CD14-positive monocyte (primary cell): ENCODE measurements around the gene CD24. TPM values are rescaled to one million over a fixed set of nuclear protein-coding genes. Genes with fewer than 3 reads are reported as not detected.
A peak's percentile ranks its signal among the peaks of the same experiment; 100 is the strongest.

Source experiments
- DNase-seq, 3 donors: peaks; one replicate each; pipeline ENCODE4 v3.0.0-alpha.2; 2011 to 2022
- H2AFZ ChIP-seq: 2 replicates; pipeline ENCODE4 v1.6.0; 2012; ENCODE audit warnings: mild to moderate bottlenecking, low read depth, low read length, inconsistent platforms; ENCODE audit not compliant: insufficient read depth, poor library complexity, severe bottlenecking
- H3K27ac ChIP-seq, 2 donors: 1 replicate in 1 of 2; 2 replicates in 1 of 2; pipeline ENCODE4 v1.5.1; 2012 to 2013; ENCODE audit warnings: low read length in 2 of 2, control low read depth in 1 of 2, inconsistent platforms in 1 of 2, low read depth in 1 of 2, mild to moderate bottlenecking in 1 of 2
- H3K27me3 ChIP-seq, 2 donors: one replicate each; pipeline versions ENCODE4 v1.6.0 to v1.6.1; 2011 to 2013; ENCODE audit warnings: low read length in 2 of 2; ENCODE audit not compliant: control insufficient read depth in 2 of 2, insufficient read depth in 2 of 2
- H3K36me3 ChIP-seq, 2 donors: replicated peaks in 1 of 2; 1 replicate in 1 of 2; 2 replicates in 1 of 2; pipeline versions ENCODE4 v1.5.1 to v1.6.1; 2012 to 2013; ENCODE audit warnings: low read length in 2 of 2, control low read depth in 1 of 2, inconsistent platforms in 1 of 2, mild to moderate bottlenecking in 1 of 2; ENCODE audit not compliant: insufficient read depth in 2 of 2, control insufficient read depth in 1 of 2
- H3K4me1 ChIP-seq, 2 donors: 1 replicate in 1 of 2; 2 replicates in 1 of 2; pipeline versions ENCODE4 v1.5.1 to v1.6.1; 2012 to 2013; ENCODE audit warnings: low read length in 2 of 2, control low read depth in 1 of 2, inconsistent platforms in 1 of 2, mild to moderate bottlenecking in 1 of 2, moderate library complexity in 1 of 2; ENCODE audit not compliant: insufficient read depth in 2 of 2, control insufficient read depth in 1 of 2
- H3K4me2 ChIP-seq: replicated peaks from 2 replicates; pipeline ENCODE3; 2012; ENCODE audit warnings: low read length, moderate library complexity, mild to moderate bottlenecking; ENCODE audit not compliant: poor library complexity, severe bottlenecking; ENCODE audit errors: extremely low read depth
- H3K4me3 ChIP-seq, 3 experiments: fragments of 200-600 bp in 1 of 3; sonication (generic) in 1 of 3; replicated peaks in 1 of 3; 1 replicate in 2 of 3; 2 replicates in 1 of 3; pipeline ENCODE4 v1.5.1; 2011 to 2013; ENCODE audit warnings: low read length in 3 of 3, mild to moderate bottlenecking in 3 of 3, control low read depth in 2 of 3, low read depth in 2 of 3, inconsistent platforms in 1 of 3, moderate library complexity in 1 of 3
- H3K79me2 ChIP-seq: 2 replicates; pipeline ENCODE4 v1.6.0; 2012; ENCODE audit warnings: mild to moderate bottlenecking, control low read depth, inconsistent platforms, low read length, moderate library complexity; ENCODE audit not compliant: insufficient read depth
- H3K9ac ChIP-seq: 2 replicates; pipeline ENCODE4 v1.6.0; 2017; ENCODE audit warnings: low read length, mild to moderate bottlenecking; ENCODE audit not compliant: insufficient read depth, poor library complexity, severe bottlenecking
- H3K9me3 ChIP-seq, 2 donors: replicated peaks in 1 of 2; 1 replicate in 1 of 2; 2 replicates in 1 of 2; pipeline versions ENCODE4 v1.5.1 to v1.6.1; 2012 to 2013; ENCODE audit warnings: low read length in 2 of 2, control low read depth in 1 of 2; ENCODE audit not compliant: control insufficient read depth in 1 of 2, insufficient read depth in 1 of 2
- H4K20me1 ChIP-seq: 2 replicates; pipeline ENCODE4 v1.6.0; 2012; ENCODE audit warnings: mild to moderate bottlenecking, low read length, control low read depth, moderate library complexity; ENCODE audit not compliant: insufficient read depth
- H3K27ac Mint-ChIP-seq, 7 donors: one replicate each; pipeline ENCODE4 v1.8.0; 2020; ENCODE audit warnings: mild to moderate bottlenecking in 7 of 7, mixed read lengths in 7 of 7, moderate library complexity in 6 of 7, inconsistent platforms in 2 of 7
- H3K27me3 Mint-ChIP-seq, 3 donors: one replicate each; pipeline ENCODE4 v1.8.0; 2021 to 2022; ENCODE audit warnings: low read depth in 3 of 3, mild to moderate bottlenecking in 3 of 3, mixed read lengths in 3 of 3, moderate library complexity in 3 of 3, inconsistent platforms in 1 of 3
- H3K36me3 Mint-ChIP-seq, 2 donors: one replicate each; pipeline ENCODE4 v1.8.0; 2020; ENCODE audit warnings: mixed read lengths in 2 of 2, inconsistent platforms in 1 of 2, mild to moderate bottlenecking in 1 of 2
- H3K4me1 Mint-ChIP-seq: one replicate; pipeline ENCODE4 v1.8.0; 2020; ENCODE audit warnings: mild to moderate bottlenecking, mixed read lengths
- H3K4me3 Mint-ChIP-seq, 2 donors: one replicate each; pipeline ENCODE4 v1.8.0; 2020; ENCODE audit warnings: mild to moderate bottlenecking in 2 of 2, mixed read lengths in 2 of 2, moderate library complexity in 1 of 2
- H3K9me3 Mint-ChIP-seq, 7 donors: one replicate each; pipeline ENCODE4 v1.8.0; 2020 to 2022; ENCODE audit warnings: mixed read lengths in 7 of 7, mild to moderate bottlenecking in 6 of 7, moderate library complexity in 6 of 7, inconsistent platforms in 2 of 7
- WGBS: methylation state at CpG from one replicate; pipeline ENCODE4 v1.1.5; 2013; ENCODE audit warnings: missing lambda C conversion rate; ENCODE audit not compliant: insufficient coverage; 5-methylcytosine and 5-hydroxymethylcytosine counted together
- intact Hi-C, 2 donors: fragments of 100-400 bp; cut with micrococcal nuclease; formaldehyde crosslinking; loops; one replicate each; pipeline versions ENCODE4 v1.15.0 to v1.15.1; 2023
- polyA plus RNA-seq, 3 donors: library from polyadenylated mRNA; depleted of rRNA in 1 of 3; unstranded in 2 of 3; stranded (reverse) in 1 of 3; fragments of 300-500 nt in 2 of 3; fragments of >200 nt in 1 of 3; fragmentation: Illumina TruSeq in 2 of 3; gene quantifications; 1 replicate in 2 of 3; 2 replicates in 1 of 3; pipeline ENCODE4 v1.2.3, GENCODE V29; 2012 to 2021
- TF ChIP-seq, protein P1 (sequence below): fragments of 200-600 bp; IDR thresholded peaks from one replicate; pipeline ENCODE4 v1.8.0; 2022; ENCODE audit warnings: antibody characterized with exemption, mild to moderate bottlenecking

Gene CD24
- polyA plus RNA-seq, 3 donors = 0.05 to 0.46 (median 0.29) TPM

DNA sequence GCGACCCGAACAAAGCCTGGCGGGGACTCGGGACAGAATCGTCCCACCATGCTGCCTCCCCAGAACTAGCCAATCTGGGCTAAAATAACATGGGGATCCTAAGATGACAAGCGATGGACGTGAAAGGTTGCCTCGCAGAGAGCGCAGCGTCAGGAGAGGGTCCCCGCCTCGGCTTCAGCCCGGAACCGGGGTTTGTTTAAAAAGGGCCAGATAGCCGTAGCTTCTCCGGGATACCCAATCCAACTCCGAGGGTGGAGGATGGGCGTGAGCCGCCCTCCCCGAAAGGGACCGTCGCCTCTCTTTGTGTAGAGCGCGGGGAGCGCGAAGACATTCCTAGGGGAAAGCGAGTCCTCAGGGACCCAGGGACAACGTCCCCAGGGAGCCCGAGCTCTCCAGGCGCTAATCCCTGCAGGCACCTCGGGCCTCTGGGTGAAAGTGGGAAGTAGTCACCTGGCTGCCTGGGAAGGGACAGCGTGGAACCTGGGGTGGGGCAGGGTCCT is 643 bp downstream of the CD24 start:
- H3K4me1 Mint-ChIP-seq = peaks cover 14% of the 10 kb centered on the region
- H3K9ac ChIP-seq = no peak overlapping the region
- H3K36me3 Mint-ChIP-seq = peaks cover 0 to 4% of the 10 kb centered on the region in 2 donors
- no peaks in the 10 kb centered on the region for H3K36me3 ChIP-seq
- H4K20me1 ChIP-seq = no peaks in the 10 kb centered on the region
- peaks cover 48 to 68% of the 10 kb centered on the region in 2 donors for H3K27me3 ChIP-seq
- peak overlapping the region; percentile 50 to 80 for H3K4me3 Mint-ChIP-seq
- H3K27ac Mint-ChIP-seq = no peak overlapping the region
- DNase-seq = no peak
- TF ChIP-seq, protein P1, sequence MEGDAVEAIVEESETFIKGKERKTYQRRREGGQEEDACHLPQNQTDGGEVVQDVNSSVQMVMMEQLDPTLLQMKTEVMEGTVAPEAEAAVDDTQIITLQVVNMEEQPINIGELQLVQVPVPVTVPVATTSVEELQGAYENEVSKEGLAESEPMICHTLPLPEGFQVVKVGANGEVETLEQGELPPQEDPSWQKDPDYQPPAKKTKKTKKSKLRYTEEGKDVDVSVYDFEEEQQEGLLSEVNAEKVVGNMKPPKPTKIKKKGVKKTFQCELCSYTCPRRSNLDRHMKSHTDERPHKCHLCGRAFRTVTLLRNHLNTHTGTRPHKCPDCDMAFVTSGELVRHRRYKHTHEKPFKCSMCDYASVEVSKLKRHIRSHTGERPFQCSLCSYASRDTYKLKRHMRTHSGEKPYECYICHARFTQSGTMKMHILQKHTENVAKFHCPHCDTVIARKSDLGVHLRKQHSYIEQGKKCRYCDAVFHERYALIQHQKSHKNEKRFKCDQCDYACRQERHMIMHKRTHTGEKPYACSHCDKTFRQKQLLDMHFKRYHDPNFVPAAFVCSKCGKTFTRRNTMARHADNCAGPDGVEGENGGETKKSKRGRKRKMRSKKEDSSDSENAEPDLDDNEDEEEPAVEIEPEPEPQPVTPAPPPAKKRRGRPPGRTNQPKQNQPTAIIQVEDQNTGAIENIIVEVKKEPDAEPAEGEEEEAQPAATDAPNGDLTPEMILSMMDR = no peak
- H3K9me3 Mint-ChIP-seq = peaks cover 0 to 14% (median 3%) of the 10 kb centered on the region in 7 donors
- intact Hi-C loops = loop anchor here in 1 of 2 donors (10.0 kb wide), 1 partner anchor 389 kb away; no protein-coding TSS in a partner anchor
- WGBS = 6% methylated on average over 32 of the region's 32 CpGs
- H3K4me2 ChIP-seq = peak overlapping the region; percentile 33
- H2AFZ ChIP-seq = no peak overlapping the region
- H3K4me1 ChIP-seq = peaks cover 21 to 25% of the 10 kb centered on the region in 2 donors
- peak overlapping the region in 1 of 3 experiments; percentile 25 for H3K4me3 ChIP-seq
- H3K27me3 Mint-ChIP-seq = peaks cover 68 to 85% (median 77%) of the 10 kb centered on the region in 3 donors
- H3K27ac ChIP-seq = no peak overlapping the region
- no peaks in the 10 kb centered on the region for H3K79me2 ChIP-seq
- peaks cover 0 to 16% of the 10 kb centered on the region in 2 donors for H3K9me3 ChIP-seq

DNA sequence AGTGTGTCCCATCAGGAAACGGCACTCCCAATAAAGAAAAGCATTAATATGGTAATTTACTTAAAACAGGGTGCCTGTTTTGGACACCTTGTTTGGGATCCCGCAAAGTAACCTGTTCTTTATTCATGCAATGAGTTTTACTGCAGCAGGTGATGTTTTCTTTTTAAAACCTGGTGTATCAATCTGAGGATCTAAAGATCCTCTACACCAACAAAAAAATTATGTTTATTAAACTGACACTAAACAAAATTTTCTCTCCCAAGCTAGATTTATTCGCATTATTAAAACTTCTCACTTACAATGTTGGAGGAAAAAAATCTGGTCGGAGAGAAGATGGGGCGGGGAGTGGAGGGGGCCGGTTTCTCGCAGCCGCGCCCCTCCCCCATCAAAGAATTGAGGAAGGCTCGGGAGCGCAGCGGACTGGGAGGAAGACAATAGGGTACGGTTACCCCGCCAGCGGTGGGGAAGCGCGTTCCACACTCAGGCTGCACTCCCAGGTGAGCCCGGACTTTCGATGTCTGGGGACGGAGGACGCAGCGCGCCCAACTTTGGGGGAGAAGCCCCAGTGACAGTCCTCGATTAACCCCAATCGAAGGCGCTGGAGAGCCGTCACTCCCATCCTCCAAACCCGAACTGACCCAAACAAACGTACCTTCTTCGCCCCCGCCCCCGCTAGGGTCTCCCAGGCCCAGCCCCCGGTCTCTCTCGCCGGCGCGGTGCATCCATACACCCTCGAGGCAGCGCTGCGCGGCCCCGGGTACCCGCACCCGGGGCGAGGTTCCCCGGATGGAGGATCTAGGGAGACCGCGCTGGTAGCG is 1.3 kb downstream of the CD24 start:
- Mint-ChIP-seq H3K27ac (no peak overlapping the region), H3K9me3 (peaks cover 0 to 14% (median 3%) of the 10 kb centered on the region in 7 donors), H3K4me1 (peaks cover 14% of the 10 kb centered on the region), H3K36me3 (peaks cover 0 to 4% of the 10 kb centered on the region in 2 donors), H3K4me3 (peak overlapping the region; percentile 50 to 84), H3K27me3 (peaks cover 66 to 83% (median 74%) of the 10 kb centered on the region in 3 donors)
- peaks cover 46 to 65% of the 10 kb centered on the region in 2 donors for H3K27me3 ChIP-seq
- peaks cover 21 to 25% of the 10 kb centered on the region in 2 donors for H3K4me1 ChIP-seq
- H3K9me3 ChIP-seq = peaks cover 0 to 16% of the 10 kb centered on the region in 2 donors
- no peaks in the 10 kb centered on the region for H4K20me1 ChIP-seq
- no peak overlapping the region for H3K9ac ChIP-seq
- DNase-seq = no peak
- H3K4me2 ChIP-seq = peak overlapping the region; percentile 33
- peak overlapping the region in 1 of 3 experiments; percentile 25 for H3K4me3 ChIP-seq
- H3K36me3 ChIP-seq = no peaks in the 10 kb centered on the region
- H3K79me2 ChIP-seq = no peaks in the 10 kb centered on the region
- TF ChIP-seq, protein P1 = no peak
- H2AFZ ChIP-seq = no peak overlapping the region
- H3K27ac ChIP-seq = no peak overlapping the region
- intact Hi-C loops = loop anchor here in 1 of 2 donors (10.0 kb wide), 1 partner anchor 388 kb away; no protein-coding TSS in a partner anchor
- WGBS = 3% methylated on average over 40 of the region's 49 CpGs
